Breast epithelium (tissue), 4 donors: ENCODE measurements around the gene SLC10A3. TPM values are rescaled to one million over a fixed set of nuclear protein-coding genes. Genes with fewer than 3 reads are reported as not detected.

Experiments used
- DNase-seq, 2 donors: peaks; one replicate each; pipeline ENCODE4 v3.0.0-alpha.2; 2019; ENCODE audit warnings: low spot score in 2 of 2
- H3K27ac ChIP-seq, 2 donors: fragments of 200-600 bp; sonication (generic) in 1 of 2; one replicate each; pipeline ENCODE4 v1.5.1; 2016 to 2019; ENCODE audit warnings: mild to moderate bottlenecking in 1 of 2
- H3K27me3 ChIP-seq, 2 donors: fragments of 200-600 bp; sonication (generic) in 1 of 2; one replicate each; pipeline versions ENCODE4 v1.5.1 to v1.6.0; 2017 to 2019; ENCODE audit warnings: control low read depth in 1 of 2, mild to moderate bottlenecking in 1 of 2
- H3K36me3 ChIP-seq: fragments of 200-600 bp; one replicate; pipeline ENCODE4 v1.5.1; 2019
- H3K4me1 ChIP-seq, 2 donors: fragments of 200-600 bp; sonication (generic); one replicate each; pipeline ENCODE4 v1.5.1; 2016 to 2019; ENCODE audit warnings: control low read depth in 1 of 2
- H3K4me3 ChIP-seq, 3 donors: fragments of 200-600 bp; sonication (generic); 1 replicate in 2 of 3; 2 replicates in 1 of 3; pipeline ENCODE4 v1.5.1; 2016 to 2019; ENCODE audit warnings: mild to moderate bottlenecking in 3 of 3, moderate library complexity in 2 of 3
- H3K9me3 ChIP-seq, 2 donors: fragments of 200-600 bp; sonication (generic) in 1 of 2; one replicate each; pipeline ENCODE4 v1.5.1; 2016 to 2019; ENCODE audit warnings: control low read depth in 1 of 2
- POLR2A ChIP-seq: fragments of 450-650 bp; IDR thresholded peaks from one replicate; pipeline ENCODE4 v1.6.1; 2016; ENCODE audit warnings: antibody characterized with exemption, mild to moderate bottlenecking, moderate library complexity
- POLR2AphosphoS5 ChIP-seq, 3 donors: sonication (generic); formaldehyde crosslinking; IDR thresholded peaks; one replicate each; pipeline ENCODE4 v1.6.1; 2017; ENCODE audit warnings: antibody characterized with exemption in 3 of 3
- intact Hi-C: fragments of 100-400 bp; cut with DNase I; formaldehyde crosslinking; loops from one replicate; pipeline ENCODE4 v1.15.1; 2023; ENCODE audit warnings: low total_unique reads
- total RNA-seq, 3 donors: library from RNA; depleted of rRNA; stranded (reverse); fragments of >200 nt; gene quantifications; one replicate each; pipeline ENCODE4 v1.1.0, GENCODE V29; 2016
- TF ChIP-seq, protein P1 (sequence below), 3 donors: fragments of 450-650 bp; IDR thresholded peaks; one replicate each; pipeline ENCODE4 v1.5.1; 2016 to 2017; ENCODE audit warnings: antibody characterized with exemption in 3 of 3, mild to moderate bottlenecking in 3 of 3, moderate library complexity in 3 of 3

Gene SLC10A3
- total RNA-seq, 3 donors from 2014 or later: 17.0 to 24.0 (median 19.5) TPM

DNA sequence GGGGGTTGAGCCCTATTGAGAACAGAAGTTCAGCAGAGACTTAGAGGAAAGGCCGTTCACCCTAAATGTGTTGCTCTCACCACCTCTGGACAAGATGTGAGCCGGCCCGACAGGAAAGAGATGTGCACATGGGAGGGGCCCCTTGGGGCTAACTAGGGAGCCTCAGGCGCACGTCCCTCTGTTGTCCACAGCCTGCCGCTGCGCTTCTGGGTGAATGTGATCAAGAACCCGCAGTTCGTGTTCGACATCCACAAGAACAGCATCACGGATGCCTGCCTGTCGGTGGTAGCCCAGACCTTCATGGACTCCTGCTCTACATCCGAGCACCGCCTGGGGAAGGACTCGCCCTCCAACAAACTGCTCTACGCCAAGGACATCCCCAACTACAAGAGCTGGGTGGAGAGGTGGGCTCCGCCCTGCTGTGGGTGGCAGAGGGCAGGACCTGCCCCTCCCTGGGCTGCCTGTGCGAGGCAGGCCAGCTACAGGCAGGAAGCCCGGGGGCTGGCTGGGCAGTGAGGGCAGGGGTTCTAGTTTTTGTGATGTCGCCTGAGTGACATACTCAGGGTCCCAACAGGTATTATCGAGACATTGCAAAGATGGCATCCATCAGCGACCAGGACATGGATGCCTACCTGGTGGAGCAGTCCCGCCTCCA, 19.4 kb downstream of the SLC10A3 start:
- no peak overlapping the region for H3K27ac ChIP-seq
- peaks cover 0 to 22% of the 10 kb centered on the region in 2 donors for H3K27me3 ChIP-seq
- no peak for DNase-seq
- H3K9me3 ChIP-seq: no peaks in the 10 kb centered on the region
- no peaks in the 10 kb centered on the region for H3K4me1 ChIP-seq
- intact Hi-C loops: no loop called here
- no peak overlapping the region for H3K4me3 ChIP-seq
- TF ChIP-seq POLR2AphosphoS5 (IDR thresholded peaks at IDR 0.05): no peak
- TF ChIP-seq POLR2A: no peak
- TF ChIP-seq, protein P1, sequence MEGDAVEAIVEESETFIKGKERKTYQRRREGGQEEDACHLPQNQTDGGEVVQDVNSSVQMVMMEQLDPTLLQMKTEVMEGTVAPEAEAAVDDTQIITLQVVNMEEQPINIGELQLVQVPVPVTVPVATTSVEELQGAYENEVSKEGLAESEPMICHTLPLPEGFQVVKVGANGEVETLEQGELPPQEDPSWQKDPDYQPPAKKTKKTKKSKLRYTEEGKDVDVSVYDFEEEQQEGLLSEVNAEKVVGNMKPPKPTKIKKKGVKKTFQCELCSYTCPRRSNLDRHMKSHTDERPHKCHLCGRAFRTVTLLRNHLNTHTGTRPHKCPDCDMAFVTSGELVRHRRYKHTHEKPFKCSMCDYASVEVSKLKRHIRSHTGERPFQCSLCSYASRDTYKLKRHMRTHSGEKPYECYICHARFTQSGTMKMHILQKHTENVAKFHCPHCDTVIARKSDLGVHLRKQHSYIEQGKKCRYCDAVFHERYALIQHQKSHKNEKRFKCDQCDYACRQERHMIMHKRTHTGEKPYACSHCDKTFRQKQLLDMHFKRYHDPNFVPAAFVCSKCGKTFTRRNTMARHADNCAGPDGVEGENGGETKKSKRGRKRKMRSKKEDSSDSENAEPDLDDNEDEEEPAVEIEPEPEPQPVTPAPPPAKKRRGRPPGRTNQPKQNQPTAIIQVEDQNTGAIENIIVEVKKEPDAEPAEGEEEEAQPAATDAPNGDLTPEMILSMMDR (IDR thresholded peaks at IDR 0.05): no peak
- H3K36me3 ChIP-seq: no peaks in the 10 kb centered on the region

DNA sequence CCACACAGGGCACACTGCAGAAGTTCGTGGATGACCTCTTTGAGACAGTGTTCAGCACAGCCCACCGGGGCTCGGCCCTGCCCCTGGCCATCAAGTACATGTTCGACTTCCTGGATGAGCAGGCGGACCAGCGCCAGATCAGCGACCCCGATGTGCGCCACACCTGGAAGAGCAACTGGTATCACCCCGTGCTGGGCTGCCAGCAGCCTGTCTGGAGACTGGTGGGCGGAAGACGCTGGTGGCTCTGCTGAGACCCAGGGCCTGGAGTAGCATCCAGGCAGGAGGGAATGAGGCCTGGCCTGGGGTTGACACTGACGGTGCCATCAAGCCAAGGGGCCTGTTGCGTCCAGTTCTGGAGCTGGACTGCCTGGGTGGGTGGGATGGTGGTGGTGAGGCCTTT, 20.0 kb downstream of the SLC10A3 start:
- Histone ChIP-seq H3K4me1 (no peaks in the 10 kb centered on the region), H3K36me3 (no peaks in the 10 kb centered on the region), H3K9me3 (no peaks in the 10 kb centered on the region), H3K27me3 (peaks cover 0 to 24% of the 10 kb centered on the region in 2 donors), H3K4me3 (no peak overlapping the region), H3K27ac (no peak overlapping the region)
- intact Hi-C loops: no loop called here
- TF ChIP-seq POLR2AphosphoS5 (IDR thresholded peaks at IDR 0.05): no peak
- TF ChIP-seq, protein P1 (IDR thresholded peaks at IDR 0.05): no peak
- no peak for TF ChIP-seq POLR2A
- no peak for DNase-seq

DNA sequence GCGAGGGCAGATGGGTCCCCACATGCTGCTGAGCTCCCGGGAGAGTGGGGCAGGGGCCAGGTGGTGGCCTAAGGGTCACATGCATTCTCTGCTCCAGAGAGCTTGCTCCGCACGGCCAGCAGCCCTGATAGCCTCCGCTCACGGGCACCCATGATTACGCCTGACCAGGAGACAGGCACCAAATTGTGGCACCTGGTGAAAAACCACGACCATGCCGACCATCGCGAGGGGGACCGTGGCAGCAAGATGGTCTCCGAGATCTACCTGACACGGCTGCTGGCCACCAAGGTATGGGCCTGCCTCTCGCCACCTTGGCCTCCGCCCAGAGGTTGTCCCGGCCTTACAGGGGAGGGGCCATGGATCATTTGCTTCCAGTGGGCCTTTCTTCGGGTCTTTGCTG, 20.5 kb downstream of the SLC10A3 start:
- Histone ChIP-seq H3K36me3 (no peaks in the 10 kb centered on the region), H3K27ac (no peak overlapping the region), H3K4me3 (no peak overlapping the region), H3K4me1 (no peaks in the 10 kb centered on the region), H3K27me3 (peaks cover 0 to 27% of the 10 kb centered on the region in 2 donors), H3K9me3 (peaks cover 0 to 1% of the 10 kb centered on the region in 2 donors)
- TF ChIP-seq, protein P1 (IDR thresholded peaks at IDR 0.05): no peak
- no peak for TF ChIP-seq POLR2A
- no peak for TF ChIP-seq POLR2AphosphoS5 (IDR thresholded peaks at IDR 0.05)
- no peak for DNase-seq
- intact Hi-C loops: no loop called here

DNA sequence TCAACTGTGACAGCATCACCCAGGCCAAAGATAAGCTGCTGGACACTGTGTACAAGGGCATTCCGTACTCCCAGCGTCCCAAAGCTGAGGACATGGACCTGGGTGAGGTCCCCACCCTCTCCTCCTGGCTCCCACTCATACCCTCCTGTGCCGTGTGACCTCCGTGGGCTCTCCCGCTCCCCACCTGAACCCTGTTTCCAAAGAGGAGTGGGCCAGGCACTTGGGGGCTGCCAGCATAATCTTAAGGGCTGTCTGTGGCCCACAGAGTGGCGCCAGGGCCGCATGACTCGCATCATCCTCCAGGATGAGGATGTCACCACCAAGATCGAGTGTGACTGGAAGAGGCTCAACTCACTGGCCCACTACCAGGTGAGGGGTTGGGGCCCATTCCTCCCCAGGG, 21.3 kb downstream of the SLC10A3 start:
- intact Hi-C loops: no loop called here
- H3K27me3 ChIP-seq: peaks cover 0 to 32% of the 10 kb centered on the region in 2 donors
- no peak overlapping the region for H3K4me3 ChIP-seq
- peaks cover 0 to 3% of the 10 kb centered on the region in 2 donors for H3K9me3 ChIP-seq
- H3K36me3 ChIP-seq: no peaks in the 10 kb centered on the region
- no peak overlapping the region for H3K27ac ChIP-seq
- TF ChIP-seq, protein P1 (IDR thresholded peaks at IDR 0.05): no peak
- TF ChIP-seq POLR2AphosphoS5 (IDR thresholded peaks at IDR 0.05) (no peak), POLR2A (no peak)
- H3K4me1 ChIP-seq: no peaks in the 10 kb centered on the region
- no peak for DNase-seq

DNA sequence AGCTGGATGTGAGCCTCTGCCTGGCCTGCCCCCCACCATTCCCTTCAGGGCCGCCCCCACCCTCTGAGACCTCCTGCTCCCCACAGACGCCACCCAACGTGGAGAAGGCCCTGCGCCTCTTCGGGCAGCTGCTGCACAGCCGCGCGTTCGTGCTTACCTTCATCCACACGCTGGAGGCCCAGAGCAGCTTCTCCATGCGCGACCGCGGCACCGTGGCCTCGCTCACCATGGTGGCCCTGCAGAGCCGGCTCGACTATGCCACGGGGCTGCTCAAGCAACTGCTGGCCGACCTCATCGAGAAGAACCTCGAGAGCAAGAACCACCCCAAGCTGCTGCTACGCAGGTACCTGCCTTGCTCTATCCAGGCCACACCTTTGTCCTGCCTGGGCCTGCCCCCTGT, 22.2 kb downstream of the SLC10A3 start:
- Histone ChIP-seq H3K27me3 (peaks cover 0 to 36% of the 10 kb centered on the region in 2 donors), H3K4me3 (no peak overlapping the region), H3K27ac (no peak overlapping the region), H3K9me3 (peaks cover 0 to 3% of the 10 kb centered on the region in 2 donors), H3K4me1 (no peaks in the 10 kb centered on the region), H3K36me3 (no peaks in the 10 kb centered on the region)
- TF ChIP-seq POLR2A (no peak), POLR2AphosphoS5 (IDR thresholded peaks at IDR 0.05) (no peak)
- TF ChIP-seq, protein P1 (IDR thresholded peaks at IDR 0.05): no peak
- DNase-seq: no peak
- intact Hi-C loops: no loop called here
